GM10248 (cell line): Measurements from ENCODE around the gene COPZ1.
"Not testable (repeated sequence)": the region's sequence is repeated elsewhere in the genome, so short reads cannot be mapped to it uniquely, and the experiment has no call there.

ENCODE experiments used
- CTCF ChIA-PET: fragments of 300-600 bp; sonication (Branson Sonifier 250); formaldehyde crosslinking; extraction: SDS; loops from one replicate; lab custom pipeline; 2021; ENCODE audit warnings: antibody characterized with exemption; lab: Yijun Ruan, JAX
- POLR2A ChIA-PET: fragments of 350-650 bp; sonication (Branson Sonifier 250); formaldehyde crosslinking; extraction: SDS; loops from one replicate; lab custom pipeline; 2020; ENCODE audit warnings: antibody characterized with exemption; lab: Yijun Ruan, JAX
- DNase-seq: peaks from one replicate; pipeline ENCODE4 v3.0.0; 2012; ENCODE audit errors: extremely low spot score
- CTCF ChIP-seq: IDR thresholded peaks from 2 replicates; pipeline ENCODE4 v1.5.1; 2012; ENCODE audit warnings: mild to moderate bottlenecking, low read depth; ENCODE audit errors: extremely low read depth, missing control alignments, control extremely low read depth

COPZ1 gene

GRCh38 chr12:54352022-54352531, 27.1 kb downstream of the COPZ1 start:
- ChIA-PET CTCF (interaction anchor here (0.9 to 5.4 kb wide), 14 partner anchors 8 to 146 kb away, joined by 3 to 46 read pairs (median 5); partner anchors contain the start of gene COPZ1), POLR2A (no interaction called here)
- TF ChIP-seq CTCF: no peak
- DNase-seq: no peak

- no peak for DNase-seq
- CTCF ChIA-PET: interaction anchor here (0.8 to 5.4 kb wide), 18 partner anchors 9 to 147 kb away, joined by 3 to 46 read pairs (median 4); partner anchors contain the start of gene COPZ1
- POLR2A ChIA-PET: interaction anchor here (0.6 to 0.8 kb wide), 2 partner anchors 9 to 73 kb away, joined by 3 to 4 read pairs; partner anchors contain the start of genes CBX5 and HNRNPA1
- no peak for TF ChIP-seq CTCF
Observed at GRCh38 chr12:54352891-54353874, 28.3 kb downstream of the COPZ1 start.

- POLR2A ChIA-PET: interaction anchor here (0.6 kb wide), 1 partner anchor 118 kb away, joined by 3 read pairs; no protein-coding TSS in a partner anchor
- DNase-seq: not testable (repeated sequence)
- CTCF ChIA-PET: interaction anchor here (2.0 to 5.4 kb wide), 3 partner anchors 14 to 61 kb away, joined by 8 to 46 read pairs (median 14); no protein-coding TSS in a partner anchor
Observed at GRCh38 chr12:54354271-54354670, 29.3 kb downstream of the COPZ1 start.

GRCh38 chr12:54355104-54355815, 30.3 kb downstream of the COPZ1 start:
- ChIA-PET CTCF (interaction anchor here (0.8 to 8.6 kb wide), 5 partner anchors 16 to 104 kb away, joined by 3 to 74 read pairs (median 7); partner anchors contain the start of gene COPZ1), POLR2A (no interaction called here)
- TF ChIP-seq CTCF: no peak
- DNase-seq: no peak

- ChIA-PET POLR2A (interaction anchor here (1.6 kb wide), 1 partner anchor 64 kb away, joined by 5 read pairs; no protein-coding TSS in a partner anchor), CTCF (interaction anchor here (0.8 to 8.6 kb wide), 15 partner anchors 9 to 148 kb away, joined by 3 to 74 read pairs (median 6); partner anchors contain the start of gene COPZ1)
- no peak for TF ChIP-seq CTCF
- DNase-seq: no peak
Observed at GRCh38 chr12:54356228-54356627, 31.3 kb downstream of the COPZ1 start.

- no peak for TF ChIP-seq CTCF
- ChIA-PET CTCF (interaction anchor here (0.9 to 8.6 kb wide), 16 partner anchors 10 to 149 kb away, joined by 3 to 74 read pairs (median 6); partner anchors contain the start of gene COPZ1), POLR2A (interaction anchor here (1.6 kb wide), 1 partner anchor 65 kb away, joined by 5 read pairs; no protein-coding TSS in a partner anchor)
- no peak for DNase-seq
Observed at GRCh38 chr12:54356951-54357356, 32.0 kb downstream of the COPZ1 start.
